GM12878 (cell line): ENCODE results near the gene GTF2H1. TPM values are rescaled to one million over a fixed set of nuclear protein-coding genes. Genes with fewer than 3 reads are reported as not detected.

Experiments
- ATAC-seq: fragments of 200-7000 bp; cut with Tn5 transposase; 3 replicates; pipeline ENCODE4 v1.9.1; 2020; ENCODE audit warnings: mild to moderate bottlenecking, moderate library complexity
- BruUV-seq: library from RNA; stranded (reverse); fragments of 400-500 nt; replicated peaks from 2 replicates; lab custom pipeline; 2021; lab: Mats Ljungman, UMichigan
- CTCF ChIA-PET: fragments of 300-600 bp; sonication (Branson Sonifier 250); formaldehyde crosslinking; extraction: SDS; loops from one replicate; lab custom pipeline; 2021; ENCODE audit warnings: inconsistent platforms; lab: Yijun Ruan, JAX
- POLR2A ChIA-PET: fragments of 350-600 bp; formaldehyde crosslinking; extraction: SDS; loops from one replicate; lab custom pipeline; 2021; ENCODE audit warnings: inconsistent platforms; lab: Charles Lee
- RAD21 ChIA-PET: fragments of 300-600 bp; sonication (Branson Sonifier 250); formaldehyde crosslinking; loops from one replicate; lab custom pipeline; 2023; ENCODE audit warnings: antibody characterized with exemption; ENCODE audit not compliant: unreplicated experiment; lab: Charles Lee
- SMC1A ChIA-PET: fragments of 300-600 bp; sonication (Branson Sonifier 250); formaldehyde crosslinking; loops from one replicate; lab custom pipeline; 2023; ENCODE audit not compliant: unreplicated experiment, uncharacterized antibody; lab: Charles Lee
- DNase-seq: peaks from one replicate; pipeline ENCODE4 v3.0.0-alpha.2; 2011; ENCODE audit warnings: low read depth, low spot score
- FAIRE-seq: peaks from 3 replicates; lab custom pipeline; 2011; peaks lifted over from hg19 to GRCh38; lab: Jason Lieb, UNC
- H2AFZ ChIP-seq: 2 replicates; pipeline ENCODE4 v1.6.0; 2011; ENCODE audit warnings: low read depth, low read length, control low read depth; ENCODE audit not compliant: control insufficient read depth
- H3K27ac ChIP-seq: 2 replicates; pipeline ENCODE4 v1.5.1; 2011; ENCODE audit warnings: control low read depth; ENCODE audit not compliant: control insufficient read depth, insufficient read depth
- H3K27me3 ChIP-seq, 2 experiments: replicated peaks in 1 of 2; 2 replicates each; pipeline versions ENCODE4 v1.6.0 to v1.6.1; 2011; ENCODE audit warnings: low read length in 1 of 2; ENCODE audit not compliant: control insufficient read depth in 2 of 2, insufficient read depth in 2 of 2
- H3K36me3 ChIP-seq, 2 experiments: 2 replicates each; pipeline ENCODE4 v1.5.1; 2011; ENCODE audit warnings: low read length in 1 of 2; ENCODE audit not compliant: control insufficient read depth in 2 of 2, insufficient read depth in 2 of 2
- H3K4me1 ChIP-seq: 2 replicates; pipeline ENCODE4 v1.6.1; 2011; ENCODE audit warnings: mild to moderate bottlenecking, low read length, moderate library complexity, mixed read lengths; ENCODE audit not compliant: control insufficient read depth, insufficient read depth
- H3K4me2 ChIP-seq: 2 replicates; pipeline ENCODE4 v1.6.0; 2011; ENCODE audit warnings: control low read depth; ENCODE audit not compliant: control insufficient read depth, insufficient read depth
- H3K4me3 ChIP-seq: fragments of 200-600 bp; sonication (generic); 2 replicates; pipeline ENCODE4 v1.5.1; 2016
- H3K79me2 ChIP-seq: 2 replicates; pipeline ENCODE4 v1.6.0; 2011; ENCODE audit warnings: low read length; ENCODE audit not compliant: control insufficient read depth, insufficient read depth
- H3K9ac ChIP-seq: 2 replicates; pipeline ENCODE4 v1.8.0; 2011; ENCODE audit warnings: low read length, control low read depth, mixed read lengths; ENCODE audit not compliant: control insufficient read depth, insufficient read depth
- H3K9me3 ChIP-seq: replicated peaks from 3 replicates; pipeline ENCODE4 v1.5.1; 2011; ENCODE audit warnings: mild to moderate bottlenecking, low read length; ENCODE audit not compliant: control insufficient read depth, insufficient read depth
- H4K20me1 ChIP-seq: 2 replicates; pipeline ENCODE4 v1.6.0; 2011; ENCODE audit not compliant: control insufficient read depth, insufficient read depth
- E2F4 ChIP-seq: IDR thresholded peaks from 2 replicates; pipeline ENCODE4 v1.6.1; 2012; ENCODE audit warnings: low read depth, low read length, improper control_type of control experiment
- JUNB ChIP-seq: IDR thresholded peaks from 2 replicates; pipeline ENCODE4 v1.6.1; 2016; ENCODE audit warnings: antibody characterized with exemption, mild to moderate bottlenecking
- MEF2A ChIP-seq: IDR thresholded peaks from 2 replicates; pipeline ENCODE4 v1.6.1; 2011; ENCODE audit warnings: low read depth, mild to moderate bottlenecking, low read length, moderate library complexity; ENCODE audit not compliant: insufficient read depth
- MTA2 ChIP-seq: fragments of 450-650 bp; IDR thresholded peaks from 2 replicates; pipeline ENCODE4 v1.6.1; 2016; ENCODE audit warnings: low read depth, mild to moderate bottlenecking, moderate library complexity
- RELA ChIP-seq: fragments of 450-650 bp; IDR thresholded peaks from 2 replicates; pipeline ENCODE4 v1.8.0; 2014; ENCODE audit warnings: borderline replicate concordance; ENCODE audit not compliant: partially characterized antibody
- RELB ChIP-seq: fragments of 450-650 bp; IDR thresholded peaks from 2 replicates; pipeline ENCODE4 v1.6.1; 2017; ENCODE audit warnings: low read depth, mild to moderate bottlenecking, moderate library complexity
- SMC3 ChIP-seq: IDR thresholded peaks from 2 replicates; pipeline ENCODE4 v1.6.1; 2011; ENCODE audit warnings: low read length, improper control_type of control experiment, borderline replicate concordance
- SP1 ChIP-seq: IDR thresholded peaks from one replicate; pipeline ENCODE4 v1.6.1; 2011; ENCODE audit warnings: low read depth, low read length
- STAT3 ChIP-seq: IDR thresholded peaks from 2 replicates; pipeline ENCODE4 v1.6.1; 2011; ENCODE audit warnings: low read depth, low read length, improper control_type of control experiment
- SUPT20H ChIP-seq: IDR thresholded peaks from 2 replicates; pipeline ENCODE4 v1.6.1; 2011; ENCODE audit warnings: low read depth, mild to moderate bottlenecking, low read length, moderate library complexity, borderline replicate concordance; ENCODE audit not compliant: control insufficient read depth
- TAF1 ChIP-seq: IDR thresholded peaks from 2 replicates; pipeline ENCODE4 v1.6.1; 2011; ENCODE audit warnings: mild to moderate bottlenecking, low read depth, low read length, borderline replicate concordance
- TBL1XR1 ChIP-seq: IDR thresholded peaks from 2 replicates; pipeline ENCODE4 v1.6.1; 2012; ENCODE audit warnings: low read depth, low read length, improper control_type of control experiment
- WGBS: methylation state at CpG from one replicate; pipeline ENCODE4 v1.1.6; 2016; ENCODE audit warnings: low lambda C conversion rate; ENCODE audit not compliant: insufficient replicate concordance, insufficient coverage; ENCODE audit errors: missing lambda C conversion rate; 5-methylcytosine and 5-hydroxymethylcytosine counted together
- in situ Hi-C: fragments of 300-500 bp; cut with MboI; formaldehyde crosslinking; loops from 9 replicates; pipeline ENCODE4 v1.14.3; 2018; ENCODE audit warnings: mixed read lengths
- intact Hi-C: fragments of 100-400 bp; cut with micrococcal nuclease; formaldehyde crosslinking; loops from one replicate; pipeline ENCODE4 v1.14.2; 2022; ENCODE audit not compliant: unreplicated experiment
- polyA plus RNA-seq, 11 experiments: library from polyadenylated mRNA; depleted of rRNA in 4 of 11; unstranded in 6 of 11; stranded (reverse) in 5 of 11; fragments of >200 nt; fragmentation: Nextera tagmentation in 4 of 11; fragmentation: Illumina TruSeq in 1 of 11; extraction: Ambion mirVana in 4 of 11; extraction: Trizol in 1 of 11; gene quantifications; 1 replicate in 1 of 11; 2 replicates in 10 of 11; pipeline versions ENCODE4 v1.2.1 to v1.2.3, GENCODE V29; 2011 to 2016; ENCODE audit warnings: inconsistent platforms in 2 of 11, missing spikeins in 2 of 11, low read depth in 1 of 11
- total RNA-seq, 4 experiments: library from RNA; depleted of rRNA in 3 of 4; stranded (reverse); fragments of >200 nt in 3 of 4; fragmentation: Illumina TruSeq in 1 of 4; extraction: Trizol in 1 of 4; gene quantifications; 2 replicates each; pipeline versions ENCODE4 v1.2.1 to v1.2.3, GENCODE V29; 2013 to 2021

Gene GTF2H1
- total and polyA plus RNA-seq, 10 of the 15 experiments (the other 5 are each of a cell fraction or from before 2014, with no cell fraction given), result 36.7 to 68.8 (median 46.6) TPM

GRCh38 chr11:18312663-18313420 is 9.5 kb upstream of the GTF2H1 start (continued):
- TF ChIP-seq E2F4 (no peak), JUNB (0 out of 2 replicates have a peak, but pooled peaks have one; percentile 21)

GRCh38 chr11:18313965-18314763 is 8.2 kb upstream of the GTF2H1 start:
- CTCF ChIA-PET, result interaction anchor here (0.6 to 2.9 kb wide), 6 partner anchors 9 to 199 kb away, joined by 3 to 25 read pairs (median 6); no protein-coding TSS in a partner anchor
- FAIRE-seq, result no peak
- Histone ChIP-seq H3K27ac (no peak overlapping the region), H3K9ac (no peak overlapping the region), H3K27me3 (no peaks in the 10 kb centered on the region), H3K4me1 (peaks cover 22% of the 10 kb centered on the region), H2AFZ (no peak overlapping the region), H3K36me3 (peaks cover 2 to 26% of the 10 kb centered on the region in 2 experiments), H3K79me2 (peaks cover 56% of the 10 kb centered on the region), H3K9me3 (no peaks in the 10 kb centered on the region), H3K4me3 (no peak overlapping the region), H3K4me2 (no peak overlapping the region), H4K20me1 (no peaks in the 10 kb centered on the region)
- intact Hi-C loops, result no loop called here
- no peak for DNase-seq
- POLR2A ChIA-PET, result interaction anchor here (1.0 to 1.2 kb wide), 3 partner anchors 11 to 13 kb away, joined by 3 read pairs; no protein-coding TSS in a partner anchor
- WGBS, result 95% methylated on average over 10 of the region's 10 CpGs
- in situ Hi-C loops, result no loop called here
- TF ChIP-seq SUPT20H (no peak), STAT3 (no peak), SP1 (no peak), MEF2A (no peak), TAF1 (no peak), TBL1XR1 (no peak), MTA2 (no peak), SMC3 (no peak), RELB (no peak), RELA (no peak)
- RAD21 ChIA-PET, result interaction anchor here (1.0 to 6.1 kb wide), 5 partner anchors 19 to 213 kb away, joined by 3 to 29 read pairs (median 3); partner anchors contain the start of gene TSG101
- ATAC-seq, result peak; percentile 27; the same call in 2 of the 3 replicates
- BruUV-seq, result no TSS peak
- SMC1A ChIA-PET, result interaction anchor here (0.7 to 5.4 kb wide), 8 partner anchors 7 to 210 kb away, joined by 3 to 40 read pairs (median 8); partner anchors contain the start of gene HPS5
